Measurements from ENCODE around the gene RET. TPM values are rescaled to one million over a fixed set of nuclear protein-coding genes. Genes with fewer than 3 reads are reported as not detected.

RET gene
- total RNA-seq, 1 experiment from 2014 or later = 81.1 TPM

DNA sequence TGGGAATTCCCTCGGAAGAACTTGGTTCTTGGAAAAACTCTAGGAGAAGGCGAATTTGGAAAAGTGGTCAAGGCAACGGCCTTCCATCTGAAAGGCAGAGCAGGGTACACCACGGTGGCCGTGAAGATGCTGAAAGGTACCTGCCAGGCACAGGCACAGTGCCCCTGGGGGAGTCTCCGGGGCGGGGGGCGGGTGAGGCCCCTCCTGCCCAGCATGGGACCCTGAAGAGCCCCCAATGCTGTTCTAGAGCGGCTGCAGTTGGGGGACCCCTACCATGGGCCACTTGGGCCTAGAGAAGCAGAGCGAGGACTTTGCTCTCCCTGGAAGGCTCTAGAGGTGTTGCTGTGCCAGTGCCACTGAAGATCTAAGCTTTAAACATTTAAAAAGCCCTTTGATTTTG, 39.7 kb downstream of the RET start:
- Histone ChIP-seq H3K27ac (ENCODE audit: low read length) (no peak overlapping the region), H3K9me3 (ENCODE audit: control insufficient read depth, insufficient read depth, low read depth, low read length) (no peaks in the 10 kb centered on the region), H3K36me3 (ENCODE audit: control insufficient read depth, insufficient read depth, low read length) (no peaks in the 10 kb centered on the region), H3K4me1 (ENCODE audit: control insufficient read depth, insufficient read depth, low read length) (no peaks in the 10 kb centered on the region), H3K4me3 (ENCODE audit: low read depth in 2 of 2, low read length in 2 of 2) (no peak overlapping the region), H3K27me3 (ENCODE audit: control insufficient read depth, insufficient read depth, low read length) (no peaks in the 10 kb centered on the region)
- DNase-seq (ENCODE audit: low read depth, low spot score) (no peak), ATAC-seq (no peak)
- no peak for TF ChIP-seq SIN3A (IDR thresholded peaks at IDR 0.05; ENCODE audit: borderline replicate concordance, insufficient read depth, low read depth, low read length)
- TF ChIP-seq, protein P1, sequence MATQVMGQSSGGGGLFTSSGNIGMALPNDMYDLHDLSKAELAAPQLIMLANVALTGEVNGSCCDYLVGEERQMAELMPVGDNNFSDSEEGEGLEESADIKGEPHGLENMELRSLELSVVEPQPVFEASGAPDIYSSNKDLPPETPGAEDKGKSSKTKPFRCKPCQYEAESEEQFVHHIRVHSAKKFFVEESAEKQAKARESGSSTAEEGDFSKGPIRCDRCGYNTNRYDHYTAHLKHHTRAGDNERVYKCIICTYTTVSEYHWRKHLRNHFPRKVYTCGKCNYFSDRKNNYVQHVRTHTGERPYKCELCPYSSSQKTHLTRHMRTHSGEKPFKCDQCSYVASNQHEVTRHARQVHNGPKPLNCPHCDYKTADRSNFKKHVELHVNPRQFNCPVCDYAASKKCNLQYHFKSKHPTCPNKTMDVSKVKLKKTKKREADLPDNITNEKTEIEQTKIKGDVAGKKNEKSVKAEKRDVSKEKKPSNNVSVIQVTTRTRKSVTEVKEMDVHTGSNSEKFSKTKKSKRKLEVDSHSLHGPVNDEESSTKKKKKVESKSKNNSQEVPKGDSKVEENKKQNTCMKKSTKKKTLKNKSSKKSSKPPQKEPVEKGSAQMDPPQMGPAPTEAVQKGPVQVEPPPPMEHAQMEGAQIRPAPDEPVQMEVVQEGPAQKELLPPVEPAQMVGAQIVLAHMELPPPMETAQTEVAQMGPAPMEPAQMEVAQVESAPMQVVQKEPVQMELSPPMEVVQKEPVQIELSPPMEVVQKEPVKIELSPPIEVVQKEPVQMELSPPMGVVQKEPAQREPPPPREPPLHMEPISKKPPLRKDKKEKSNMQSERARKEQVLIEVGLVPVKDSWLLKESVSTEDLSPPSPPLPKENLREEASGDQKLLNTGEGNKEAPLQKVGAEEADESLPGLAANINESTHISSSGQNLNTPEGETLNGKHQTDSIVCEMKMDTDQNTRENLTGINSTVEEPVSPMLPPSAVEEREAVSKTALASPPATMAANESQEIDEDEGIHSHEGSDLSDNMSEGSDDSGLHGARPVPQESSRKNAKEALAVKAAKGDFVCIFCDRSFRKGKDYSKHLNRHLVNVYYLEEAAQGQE (IDR thresholded peaks at IDR 0.05; ENCODE audit: insufficient read depth in 1 of 2, low read depth in 2 of 2, low read length in 1 of 2) = no peak
- TF ChIP-seq POLR2AphosphoS5 (IDR thresholded peaks at IDR 0.05; ENCODE audit: low read depth, low read length) = no peak
- ChIA-PET CTCF (no interaction called here), POLR2A (no interaction called here)
- BruUV-seq (replicated peaks) = no TSS peak
- intact Hi-C loops (cut with micrococcal nuclease; ENCODE audit: unreplicated experiment) (no loop called here), in situ Hi-C loops (cut with HindIII; ENCODE audit: low pct_unique_long_range_greater_than_20kb, low sequenced_read_pairs) (no loop called here)

DNA sequence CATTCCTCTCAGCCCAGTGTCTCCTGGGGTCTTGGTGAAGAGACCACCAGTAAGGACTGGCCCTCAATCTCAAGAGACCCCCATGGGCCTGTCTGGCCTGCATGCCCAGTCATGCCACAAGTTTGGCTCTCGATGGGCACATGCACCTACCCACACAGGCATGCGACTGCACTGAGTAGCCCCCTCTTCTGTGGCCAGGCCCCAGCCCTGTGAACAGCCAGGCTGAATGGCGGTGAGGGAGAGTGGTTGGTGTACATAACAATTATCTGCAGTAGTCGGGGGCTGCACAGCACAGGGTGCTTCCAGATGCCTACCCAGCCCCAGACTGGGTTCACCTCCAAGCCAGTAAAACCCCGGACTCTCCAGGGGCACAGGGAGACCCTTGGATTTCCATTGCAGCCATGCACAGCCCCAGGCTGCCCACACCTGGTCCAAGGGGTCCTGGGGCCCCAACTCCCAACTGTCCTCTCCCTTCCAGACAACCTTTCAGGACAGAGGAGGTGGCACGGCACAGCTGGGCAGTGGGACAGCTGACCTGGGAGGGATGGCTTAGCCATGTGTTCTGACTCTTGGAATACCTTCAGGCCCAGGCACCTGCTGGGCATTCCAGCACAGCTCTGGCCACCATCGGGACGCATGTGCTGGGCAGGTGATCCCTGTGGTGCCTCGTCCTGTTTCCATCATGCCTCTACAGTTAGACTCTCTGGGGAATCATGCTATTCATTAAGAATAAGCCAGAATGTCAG, 40.3 kb downstream of the RET start:
- ChIA-PET POLR2A (no interaction called here), CTCF (no interaction called here)
- Histone ChIP-seq H3K9me3 (ENCODE audit: control insufficient read depth, insufficient read depth, low read depth, low read length) (no peaks in the 10 kb centered on the region), H3K27me3 (ENCODE audit: control insufficient read depth, insufficient read depth, low read length) (no peaks in the 10 kb centered on the region), H3K36me3 (ENCODE audit: control insufficient read depth, insufficient read depth, low read length) (no peaks in the 10 kb centered on the region), H3K4me1 (ENCODE audit: control insufficient read depth, insufficient read depth, low read length) (no peaks in the 10 kb centered on the region), H3K4me3 (ENCODE audit: low read depth in 2 of 2, low read length in 2 of 2) (no peak overlapping the region), H3K27ac (ENCODE audit: low read length) (no peak overlapping the region)
- ATAC-seq (no peak), DNase-seq (ENCODE audit: low read depth, low spot score) (no peak)
- TF ChIP-seq CTCF (IDR thresholded peaks at IDR 0.05) (no peak), SIN3A (IDR thresholded peaks at IDR 0.05; ENCODE audit: borderline replicate concordance, insufficient read depth, low read depth, low read length) (no peak), TCF7L2 (IDR thresholded peaks at IDR 0.05; ENCODE audit: low read depth, low read length) (no peak), POLR2AphosphoS5 (IDR thresholded peaks at IDR 0.05; ENCODE audit: low read depth, low read length) (no peak)
- TF ChIP-seq, protein P1 (IDR thresholded peaks at IDR 0.05; ENCODE audit: insufficient read depth in 1 of 2, low read depth in 2 of 2, low read length in 1 of 2) = no peak
- in situ Hi-C loops (cut with HindIII; ENCODE audit: low pct_unique_long_range_greater_than_20kb, low sequenced_read_pairs) = no loop called here
- intact Hi-C loops (cut with micrococcal nuclease; ENCODE audit: unreplicated experiment) = no loop called here
- no TSS peak for BruUV-seq (replicated peaks)

Data from Panc1 (cell line).